Esophagus muscularis mucosa (tissue), 4 donors: Measurements from ENCODE around the gene SLC8A1. TPM values are rescaled to one million over a fixed set of nuclear protein-coding genes. Genes with fewer than 3 reads are reported as not detected.

Experiments
- DNase-seq: peaks from one replicate; pipeline ENCODE4 v3.0.0-alpha.2; 2017; ENCODE audit errors: extremely low spot score
- H3K27ac ChIP-seq, 4 donors: fragments of 200-600 bp; sonication (generic); replicated peaks in 1 of 4; 1 replicate in 3 of 4; 2 replicates in 1 of 4; pipeline ENCODE4 v1.5.1; 2016 to 2019; ENCODE audit warnings: mild to moderate bottlenecking in 1 of 4
- H3K27me3 ChIP-seq, 4 donors: fragments of 200-600 bp; sonication (generic); one replicate each; pipeline versions ENCODE4 v1.5.1 to v1.6.0; 2016 to 2019
- H3K36me3 ChIP-seq, 4 donors: fragments of 200-600 bp; sonication (generic); one replicate each; pipeline ENCODE4 v1.5.1; 2016 to 2019
- H3K4me1 ChIP-seq, 4 donors: fragments of 200-600 bp; sonication (generic); one replicate each; pipeline ENCODE4 v1.5.1; 2016 to 2019
- H3K4me3 ChIP-seq, 4 donors: fragments of 200-600 bp; sonication (generic); 1 replicate in 2 of 4; 2 replicates in 2 of 4; pipeline ENCODE4 v1.5.1; 2016 to 2019; ENCODE audit warnings: mild to moderate bottlenecking in 4 of 4, moderate library complexity in 1 of 4
- H3K9me3 ChIP-seq, 4 donors: fragments of 200-600 bp; sonication (generic); 1 replicate in 3 of 4; 2 replicates in 1 of 4; pipeline ENCODE4 v1.5.1; 2016 to 2019
- EP300 ChIP-seq: sonication (generic); formaldehyde crosslinking; IDR thresholded peaks from one replicate; pipeline ENCODE4 v1.6.1; 2017; ENCODE audit warnings: antibody characterized with exemption
- POLR2A ChIP-seq: fragments of 450-650 bp; IDR thresholded peaks from one replicate; pipeline ENCODE4 v1.6.1; 2017; ENCODE audit warnings: antibody characterized with exemption, moderate library complexity, mild to moderate bottlenecking, low read depth
- POLR2AphosphoS5 ChIP-seq, 2 donors: sonication (generic); formaldehyde crosslinking; IDR thresholded peaks; one replicate each; pipeline ENCODE4 v1.6.1; 2017; ENCODE audit warnings: antibody characterized with exemption in 2 of 2
- WGBS: methylation state at CpG from one replicate; pipeline ENCODE4 v1.1.5; 2018; 5-methylcytosine and 5-hydroxymethylcytosine counted together
- intact Hi-C: fragments of 100-400 bp; cut with DNase I; formaldehyde crosslinking; loops from one replicate; pipeline ENCODE4 v1.15.1; 2023
- total RNA-seq, 4 donors: library from RNA; depleted of rRNA; stranded (reverse); fragments of >200 nt; gene quantifications; one replicate each; pipeline versions ENCODE4 v1.1.0 to v1.2.1, GENCODE V29; 2016
- TF ChIP-seq, protein P1 (sequence below), 3 experiments: fragments of 200-600 bp in 2 of 3; fragments of 450-650 bp in 1 of 3; sonication (generic) in 2 of 3; IDR thresholded peaks; one replicate each; pipeline ENCODE4 v1.5.1; 2017 to 2019; ENCODE audit warnings: antibody characterized with exemption in 3 of 3, mild to moderate bottlenecking in 2 of 3, moderate library complexity in 1 of 3

The SLC8A1 gene
- total RNA-seq, 4 donors from 2014 or later, result 105 to 166 (median 157) TPM

DNA sequence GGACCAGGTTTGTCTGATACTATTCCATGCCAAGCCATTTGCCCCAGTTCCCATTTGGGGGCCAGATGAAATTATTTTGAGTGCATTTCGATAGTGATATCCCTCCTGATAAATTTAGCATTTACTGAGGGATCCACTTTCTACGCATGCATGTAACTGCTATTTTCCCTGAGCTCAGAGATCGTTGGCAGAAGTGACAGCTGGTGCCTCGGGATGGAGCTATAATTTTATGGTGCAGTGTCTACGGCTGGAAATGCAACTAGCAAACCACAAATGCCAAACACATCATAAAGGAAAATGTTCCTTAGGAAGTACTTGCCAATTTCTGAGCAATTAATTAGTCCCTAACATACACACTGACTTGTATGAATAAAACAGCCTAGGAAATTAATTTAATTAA lies 254.8 kb downstream of the SLC8A1 start:
- Histone ChIP-seq H3K27ac (no peak overlapping the region), H3K4me3 (no peak overlapping the region), H3K9me3 (no peaks in the 10 kb centered on the region), H3K4me1 (peaks cover 7 to 25% (median 17%) of the 10 kb centered on the region in 4 donors), H3K36me3 (no peaks in the 10 kb centered on the region), H3K27me3 (no peaks in the 10 kb centered on the region)
- intact Hi-C loops, result no loop called here
- TF ChIP-seq EP300 (no peak), POLR2A (no peak), POLR2AphosphoS5 (IDR thresholded peaks at IDR 0.05) (no peak)
- TF ChIP-seq, protein P1, sequence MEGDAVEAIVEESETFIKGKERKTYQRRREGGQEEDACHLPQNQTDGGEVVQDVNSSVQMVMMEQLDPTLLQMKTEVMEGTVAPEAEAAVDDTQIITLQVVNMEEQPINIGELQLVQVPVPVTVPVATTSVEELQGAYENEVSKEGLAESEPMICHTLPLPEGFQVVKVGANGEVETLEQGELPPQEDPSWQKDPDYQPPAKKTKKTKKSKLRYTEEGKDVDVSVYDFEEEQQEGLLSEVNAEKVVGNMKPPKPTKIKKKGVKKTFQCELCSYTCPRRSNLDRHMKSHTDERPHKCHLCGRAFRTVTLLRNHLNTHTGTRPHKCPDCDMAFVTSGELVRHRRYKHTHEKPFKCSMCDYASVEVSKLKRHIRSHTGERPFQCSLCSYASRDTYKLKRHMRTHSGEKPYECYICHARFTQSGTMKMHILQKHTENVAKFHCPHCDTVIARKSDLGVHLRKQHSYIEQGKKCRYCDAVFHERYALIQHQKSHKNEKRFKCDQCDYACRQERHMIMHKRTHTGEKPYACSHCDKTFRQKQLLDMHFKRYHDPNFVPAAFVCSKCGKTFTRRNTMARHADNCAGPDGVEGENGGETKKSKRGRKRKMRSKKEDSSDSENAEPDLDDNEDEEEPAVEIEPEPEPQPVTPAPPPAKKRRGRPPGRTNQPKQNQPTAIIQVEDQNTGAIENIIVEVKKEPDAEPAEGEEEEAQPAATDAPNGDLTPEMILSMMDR (IDR thresholded peaks at IDR 0.05), result no peak
- DNase-seq, result no peak
- WGBS, result 54% methylated on average over 5 of the region's 5 CpGs

DNA sequence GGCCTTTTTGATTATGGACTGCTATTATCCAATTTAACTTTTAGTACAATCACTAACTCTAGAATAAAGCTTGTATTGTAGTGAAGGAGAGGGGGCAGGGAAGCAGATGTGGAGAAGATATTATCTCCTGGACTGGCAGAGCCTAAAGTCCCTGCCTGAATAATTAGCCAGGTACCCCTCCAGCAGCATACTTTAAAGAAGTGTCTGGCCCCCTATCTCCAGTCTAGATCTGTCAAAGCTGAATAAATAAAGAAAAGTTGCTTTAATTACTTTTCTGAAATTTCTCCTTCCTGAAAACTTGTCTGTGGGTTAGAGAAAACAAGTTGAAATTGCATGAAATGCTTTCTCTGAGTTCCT lies 258.2 kb downstream of the SLC8A1 start:
- intact Hi-C loops, result no loop called here

DNA sequence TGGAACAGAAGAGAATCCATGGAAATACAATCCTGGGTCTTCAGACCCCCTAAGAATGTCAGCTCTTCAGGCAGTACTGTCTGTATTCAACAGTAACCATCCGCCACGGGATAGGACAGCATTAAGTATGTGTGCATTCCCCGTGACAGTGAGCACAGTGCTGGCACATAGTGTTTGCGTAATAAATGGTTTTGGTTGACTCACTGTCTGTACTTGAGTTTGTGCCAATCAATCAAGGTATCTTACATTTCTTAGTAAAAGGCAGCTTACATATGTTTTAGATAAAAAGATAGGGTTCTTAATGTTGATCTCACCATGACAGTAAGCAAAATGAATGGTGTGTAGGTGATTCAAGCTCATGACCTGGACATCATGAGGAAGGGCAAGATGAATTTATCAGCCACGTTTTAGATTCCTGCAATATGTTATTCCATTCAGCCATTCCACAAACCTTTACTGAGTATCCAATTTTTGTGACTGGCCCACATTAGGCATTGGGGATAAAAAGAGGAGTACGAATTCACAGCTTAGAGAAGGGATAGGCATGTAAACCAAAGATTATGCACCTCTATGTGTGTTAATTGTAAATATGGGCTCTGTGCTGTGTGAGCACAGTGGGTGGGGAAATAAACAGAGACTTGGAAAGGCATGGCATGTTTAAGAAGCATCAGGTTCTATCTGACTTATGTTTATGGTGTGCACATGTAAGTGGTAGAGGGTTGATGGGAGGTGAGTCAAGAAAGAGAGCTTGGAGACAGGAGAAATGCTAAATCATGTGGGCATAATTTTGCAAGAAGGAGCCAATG lies 258.8 kb downstream of the SLC8A1 start:
- TF ChIP-seq, protein P1 (IDR thresholded peaks at IDR 0.05), result no peak
- no peak for TF ChIP-seq EP300
- no peak for TF ChIP-seq POLR2A
- no peak for TF ChIP-seq POLR2AphosphoS5 (IDR thresholded peaks at IDR 0.05)
- H3K4me1 ChIP-seq, result peaks cover 0 to 12% (median 8%) of the 10 kb centered on the region in 4 donors

More for the DNA sequence above, 258.2 kb downstream of the SLC8A1 start:
- no peak overlapping the region for H3K4me3 ChIP-seq
- no peak overlapping the region for H3K27ac ChIP-seq
- no peaks in the 10 kb centered on the region for H3K36me3 ChIP-seq
- TF ChIP-seq, protein P1 (IDR thresholded peaks at IDR 0.05), result no peak
- TF ChIP-seq POLR2AphosphoS5 (IDR thresholded peaks at IDR 0.05), result no peak
- TF ChIP-seq POLR2A, result no peak
- TF ChIP-seq EP300, result no peak
- no peak for DNase-seq
- no peaks in the 10 kb centered on the region for H3K27me3 ChIP-seq
- peaks cover 0 to 7% (median 3%) of the 10 kb centered on the region in 4 donors for H3K4me1 ChIP-seq
- H3K9me3 ChIP-seq, result no peaks in the 10 kb centered on the region

DNA sequence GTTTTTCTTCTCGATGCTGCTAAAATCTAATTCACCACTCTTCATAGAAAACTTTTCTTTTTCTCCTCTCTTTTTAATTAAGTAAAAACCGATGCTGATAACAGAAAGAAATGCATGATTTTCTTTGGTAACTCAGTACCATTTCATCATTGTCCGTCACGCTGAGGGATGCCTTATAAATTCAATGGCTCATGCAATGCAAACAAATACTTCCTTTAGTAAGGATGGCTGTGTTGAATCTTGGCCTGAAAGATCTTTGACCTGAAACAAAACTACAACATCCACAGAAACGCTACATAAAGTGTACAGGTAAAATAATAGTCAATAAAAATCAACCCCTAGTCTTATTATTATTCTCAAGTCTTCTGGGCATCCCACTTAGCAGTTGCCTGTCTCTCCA lies 261.4 kb downstream of the SLC8A1 start:
- Histone ChIP-seq H3K4me3 (no peak overlapping the region), H3K36me3 (no peaks in the 10 kb centered on the region), H3K9me3 (no peaks in the 10 kb centered on the region), H3K27me3 (no peaks in the 10 kb centered on the region), H3K27ac (no peak overlapping the region), H3K4me1 (peaks cover 0 to 13% (median 7%) of the 10 kb centered on the region in 4 donors)
- DNase-seq, result no peak
- TF ChIP-seq EP300, result no peak
- no peak for TF ChIP-seq POLR2A
- TF ChIP-seq, protein P1 (IDR thresholded peaks at IDR 0.05), result no peak
- no peak for TF ChIP-seq POLR2AphosphoS5 (IDR thresholded peaks at IDR 0.05)
- intact Hi-C loops, result no loop called here
- WGBS, result 89% methylated on average over 5 of the region's 5 CpGs

More for the DNA sequence above, 258.8 kb downstream of the SLC8A1 start:
- Histone ChIP-seq H3K36me3 (no peaks in the 10 kb centered on the region), H3K4me3 (no peak overlapping the region), H3K9me3 (no peaks in the 10 kb centered on the region), H3K27ac (no peak overlapping the region), H3K27me3 (no peaks in the 10 kb centered on the region)
- no peak for DNase-seq
- intact Hi-C loops, result no loop called here
- WGBS, result 91% methylated on average over 6 of the region's 6 CpGs
